Brain microvascular endothelial cell (primary cell): Measurements from ENCODE around the gene DAND5.

Experiments used
- DNase-seq: peaks from one replicate; pipeline ENCODE4 v3.0.0-alpha.2; 2020
- H3K27ac ChIP-seq: fragments of 250-450 bp; sonication (Bioruptor Pico); 2 replicates; pipeline ENCODE4 v1.5.1; 2020; ENCODE audit warnings: mild to moderate bottlenecking, moderate library complexity
- H3K27me3 ChIP-seq: fragments of 250-450 bp; sonication (Bioruptor Pico); replicated peaks from 2 replicates; pipeline ENCODE4 v1.5.1; 2020; ENCODE audit warnings: mild to moderate bottlenecking
- H3K36me3 ChIP-seq: fragments of 250-450 bp; sonication (Bioruptor Pico); replicated peaks from 2 replicates; pipeline ENCODE4 v1.5.1; 2020; ENCODE audit warnings: mild to moderate bottlenecking
- H3K4me3 ChIP-seq: 2 replicates; pipeline ENCODE4 v1.5.1; 2011; ENCODE audit warnings: low read depth, mild to moderate bottlenecking, control low read depth, low read length, moderate library complexity
- in situ Hi-C: cut with HindIII; loops from 2 replicates; pipeline ENCODE4 v1.10.0; 2017; ENCODE audit warnings: low sequenced_read_pairs, low pct_ligation_motif_present
- TF ChIP-seq, protein P1 (sequence below): IDR thresholded peaks from 2 replicates; pipeline ENCODE4 v1.5.1; 2011; ENCODE audit warnings: low read depth, mild to moderate bottlenecking, moderate library complexity, low read length, control low read depth, inconsistent platforms; ENCODE audit errors: missing control alignments

Gene DAND5

GRCh38 chr19:12937927-12938778 lies 31.2 kb upstream of the DAND5 start, which contains the start of gene CALR:
Gene CALR (plus strand): TSS chr19:12938609. CDS start chr19:12938680, 71 bp downstream.
- TF ChIP-seq, protein P1, sequence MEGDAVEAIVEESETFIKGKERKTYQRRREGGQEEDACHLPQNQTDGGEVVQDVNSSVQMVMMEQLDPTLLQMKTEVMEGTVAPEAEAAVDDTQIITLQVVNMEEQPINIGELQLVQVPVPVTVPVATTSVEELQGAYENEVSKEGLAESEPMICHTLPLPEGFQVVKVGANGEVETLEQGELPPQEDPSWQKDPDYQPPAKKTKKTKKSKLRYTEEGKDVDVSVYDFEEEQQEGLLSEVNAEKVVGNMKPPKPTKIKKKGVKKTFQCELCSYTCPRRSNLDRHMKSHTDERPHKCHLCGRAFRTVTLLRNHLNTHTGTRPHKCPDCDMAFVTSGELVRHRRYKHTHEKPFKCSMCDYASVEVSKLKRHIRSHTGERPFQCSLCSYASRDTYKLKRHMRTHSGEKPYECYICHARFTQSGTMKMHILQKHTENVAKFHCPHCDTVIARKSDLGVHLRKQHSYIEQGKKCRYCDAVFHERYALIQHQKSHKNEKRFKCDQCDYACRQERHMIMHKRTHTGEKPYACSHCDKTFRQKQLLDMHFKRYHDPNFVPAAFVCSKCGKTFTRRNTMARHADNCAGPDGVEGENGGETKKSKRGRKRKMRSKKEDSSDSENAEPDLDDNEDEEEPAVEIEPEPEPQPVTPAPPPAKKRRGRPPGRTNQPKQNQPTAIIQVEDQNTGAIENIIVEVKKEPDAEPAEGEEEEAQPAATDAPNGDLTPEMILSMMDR, result no peak
- peak; percentile 100 for DNase-seq
- Histone ChIP-seq H3K4me3 (peak within 1 kb of the TSS; percentile 99), H3K27ac (peak within 1 kb of the TSS; percentile 89), H3K27me3 (no peaks in the 10 kb centered on the region), H3K36me3 (peaks cover 30% of the 10 kb centered on the region)
- in situ Hi-C loops, result no loop called here

GRCh38 chr19:12938779-12939601 lies 30.4 kb upstream of the DAND5 start:
- peaks cover 36% of the 10 kb centered on the region for H3K36me3 ChIP-seq
- in situ Hi-C loops, result no loop called here

GRCh38 chr19:12939975-12940423 lies 29.4 kb upstream of the DAND5 start:
- in situ Hi-C loops, result no loop called here
- TF ChIP-seq, protein P1, result no peak
- no peak overlapping the region for H3K27ac ChIP-seq
- DNase-seq, result no peak
- peaks cover 46% of the 10 kb centered on the region for H3K36me3 ChIP-seq
- H3K4me3 ChIP-seq, result peak overlapping the region; percentile 99
- no peaks in the 10 kb centered on the region for H3K27me3 ChIP-seq

More at GRCh38 chr19:12938779-12939601, 30.4 kb upstream of the DAND5 start:
- peak overlapping the region; percentile 99 for H3K4me3 ChIP-seq
- TF ChIP-seq, protein P1, result peak; percentile 33
- H3K27ac ChIP-seq, result peak overlapping the region; percentile 89
- DNase-seq, result peak; percentile 57
- no peaks in the 10 kb centered on the region for H3K27me3 ChIP-seq

DNA sequence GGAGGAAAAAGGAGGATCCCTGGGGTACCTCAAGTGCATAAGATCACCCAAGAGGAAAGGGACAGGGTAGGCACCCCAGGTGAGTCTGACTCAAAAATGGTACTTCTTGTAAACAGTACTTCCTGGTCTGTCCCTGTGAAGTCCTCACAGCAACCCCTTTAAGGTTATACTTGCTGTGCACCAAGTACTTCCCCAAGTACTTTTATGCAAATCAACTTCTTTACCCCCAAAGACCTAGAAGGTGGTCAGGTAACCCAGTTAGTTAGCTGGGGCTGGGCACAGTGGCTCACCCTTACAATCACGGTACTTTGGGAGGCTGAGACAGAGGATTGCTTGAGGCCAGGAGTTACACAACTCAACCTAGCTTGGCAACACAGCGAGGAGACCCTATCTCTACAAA lies 28.5 kb upstream of the DAND5 start:
- H3K4me3 ChIP-seq, result peak overlapping the region; percentile 99
- no peak for DNase-seq
- in situ Hi-C loops, result no loop called here
- TF ChIP-seq, protein P1, result no peak
- H3K27ac ChIP-seq, result no peak overlapping the region
- peaks cover 48% of the 10 kb centered on the region for H3K36me3 ChIP-seq
- no peaks in the 10 kb centered on the region for H3K27me3 ChIP-seq

DNA sequence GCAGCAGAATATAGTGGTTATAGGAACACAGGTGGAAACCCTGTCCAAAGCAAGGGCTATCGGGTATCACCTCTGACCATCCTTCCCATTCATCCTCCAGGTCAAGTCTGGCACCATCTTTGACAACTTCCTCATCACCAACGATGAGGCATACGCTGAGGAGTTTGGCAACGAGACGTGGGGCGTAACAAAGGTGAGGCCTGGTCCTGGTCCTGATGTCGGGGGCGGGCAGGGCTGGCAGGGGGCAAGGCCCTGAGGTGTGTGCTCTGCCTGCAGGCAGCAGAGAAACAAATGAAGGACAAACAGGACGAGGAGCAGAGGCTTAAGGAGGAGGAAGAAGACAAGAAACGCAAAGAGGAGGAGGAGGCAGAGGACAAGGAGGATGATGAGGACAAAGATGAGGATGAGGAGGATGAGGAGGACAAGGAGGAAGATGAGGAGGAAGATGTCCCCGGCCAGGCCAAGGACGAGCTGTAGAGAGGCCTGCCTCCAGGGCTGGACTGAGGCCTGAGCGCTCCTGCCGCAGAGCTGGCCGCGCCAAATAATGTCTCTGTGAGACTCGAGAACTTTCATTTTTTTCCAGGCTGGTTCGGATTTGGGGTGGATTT lies 25.8 kb upstream of the DAND5 start:
- H3K27me3 ChIP-seq, result no peaks in the 10 kb centered on the region
- TF ChIP-seq, protein P1, result no peak
- DNase-seq, result no peak
- H3K27ac ChIP-seq, result no peak overlapping the region
- H3K4me3 ChIP-seq, result no peak overlapping the region
- in situ Hi-C loops, result no loop called here
- H3K36me3 ChIP-seq, result peaks cover 55% of the 10 kb centered on the region
